Left ventricle myocardium inferior (tissue), 1 donor: Measurements from ENCODE around the gene ARHGAP32. TPM values are rescaled to one million over a fixed set of nuclear protein-coding genes. Genes with fewer than 3 reads are reported as not detected.

Experiments used
- DNase-seq: peaks from one replicate; pipeline ENCODE4 v3.0.0-alpha.2; 2020
- H3K27ac ChIP-seq: fragments of 200-600 bp; replicated peaks from 2 replicates; pipeline ENCODE4 v1.8.0; 2021
- H3K27me3 ChIP-seq: fragments of 200-600 bp; 2 replicates; pipeline ENCODE4 v1.8.0; 2021; ENCODE audit warnings: low read depth
- H3K36me3 ChIP-seq: fragments of 200-600 bp; 2 replicates; pipeline ENCODE4 v1.8.0; 2021
- H3K4me1 ChIP-seq: fragments of 200-600 bp; 2 replicates; pipeline ENCODE4 v1.8.0; 2021
- H3K4me3 ChIP-seq: fragments of 200-600 bp; 2 replicates; pipeline ENCODE4 v1.8.0; 2021; ENCODE audit warnings: mild to moderate bottlenecking, moderate library complexity
- H3K9me3 ChIP-seq: fragments of 200-600 bp; replicated peaks from 2 replicates; pipeline ENCODE4 v1.8.0; 2021
- intact Hi-C: fragments of 100-400 bp; cut with micrococcal nuclease; formaldehyde crosslinking; loops from one replicate; pipeline ENCODE4 v1.11.0; 2022
- total RNA-seq: library from RNA; stranded (reverse); fragmentation: NEBNext Ultra II Directional; extraction: Animal tissue kit (Norgen Biotek cat#: 25700); gene quantifications from one replicate; pipeline ENCODE4 v1.2.1, GENCODE V29; 2021
- TF ChIP-seq, protein P1 (sequence below): fragments of 200-600 bp; IDR thresholded peaks from 2 replicates; pipeline ENCODE4 v1.8.0; 2021; ENCODE audit warnings: antibody characterized with exemption, mild to moderate bottlenecking, borderline replicate concordance
- donor health status: DM: no; HTN: yes; CAD: no; lungs with severe emphysema.

The ARHGAP32 gene
- total RNA-seq, 1 donor from 2014 or later, result 5.3 TPM

DNA sequence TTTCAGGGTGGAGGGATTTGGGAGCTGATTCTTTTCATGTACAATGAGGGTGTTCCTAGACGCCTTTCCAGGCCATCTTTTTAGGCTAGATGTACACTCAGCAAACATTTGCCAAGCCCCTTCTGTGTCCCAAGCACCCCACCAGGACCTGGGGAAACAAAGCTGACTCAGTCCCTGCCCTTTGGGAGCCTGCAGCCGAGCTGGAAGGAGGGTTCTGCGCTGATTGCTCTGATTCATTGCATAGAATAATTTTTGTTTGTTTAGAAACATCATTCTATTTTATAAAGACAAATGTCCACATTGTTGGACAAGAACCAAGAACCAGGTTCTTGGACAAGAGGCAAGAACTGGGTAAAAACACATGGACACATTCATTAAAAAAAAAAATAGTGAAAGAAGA is 266.1 kb downstream of the ARHGAP32 start:
- Histone ChIP-seq H3K4me1 (no peaks in the 10 kb centered on the region), H3K36me3 (no peaks in the 10 kb centered on the region), H3K4me3 (no peak overlapping the region), H3K9me3 (no peaks in the 10 kb centered on the region), H3K27me3 (peaks cover 30% of the 10 kb centered on the region), H3K27ac (no peak overlapping the region)
- intact Hi-C loops, result no loop called here
- no peak for DNase-seq
- TF ChIP-seq, protein P1, sequence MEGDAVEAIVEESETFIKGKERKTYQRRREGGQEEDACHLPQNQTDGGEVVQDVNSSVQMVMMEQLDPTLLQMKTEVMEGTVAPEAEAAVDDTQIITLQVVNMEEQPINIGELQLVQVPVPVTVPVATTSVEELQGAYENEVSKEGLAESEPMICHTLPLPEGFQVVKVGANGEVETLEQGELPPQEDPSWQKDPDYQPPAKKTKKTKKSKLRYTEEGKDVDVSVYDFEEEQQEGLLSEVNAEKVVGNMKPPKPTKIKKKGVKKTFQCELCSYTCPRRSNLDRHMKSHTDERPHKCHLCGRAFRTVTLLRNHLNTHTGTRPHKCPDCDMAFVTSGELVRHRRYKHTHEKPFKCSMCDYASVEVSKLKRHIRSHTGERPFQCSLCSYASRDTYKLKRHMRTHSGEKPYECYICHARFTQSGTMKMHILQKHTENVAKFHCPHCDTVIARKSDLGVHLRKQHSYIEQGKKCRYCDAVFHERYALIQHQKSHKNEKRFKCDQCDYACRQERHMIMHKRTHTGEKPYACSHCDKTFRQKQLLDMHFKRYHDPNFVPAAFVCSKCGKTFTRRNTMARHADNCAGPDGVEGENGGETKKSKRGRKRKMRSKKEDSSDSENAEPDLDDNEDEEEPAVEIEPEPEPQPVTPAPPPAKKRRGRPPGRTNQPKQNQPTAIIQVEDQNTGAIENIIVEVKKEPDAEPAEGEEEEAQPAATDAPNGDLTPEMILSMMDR, result no peak

DNA sequence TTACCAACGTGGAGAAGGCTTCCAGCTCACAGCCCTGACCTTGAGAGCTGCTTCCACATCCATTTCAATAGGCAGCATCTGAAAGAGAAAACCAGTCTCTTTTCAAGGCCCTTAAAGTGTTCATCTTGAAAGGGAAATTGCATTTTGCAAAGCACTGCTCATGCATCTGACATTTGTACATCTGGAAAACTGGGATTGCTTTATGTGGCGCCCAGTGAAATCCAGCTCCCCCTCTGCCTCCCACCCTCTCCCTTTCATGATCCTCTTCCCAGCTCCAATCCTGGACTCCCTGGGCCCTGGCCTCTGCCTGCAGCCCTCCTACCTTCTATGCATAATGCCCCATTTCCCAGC is 266.9 kb downstream of the ARHGAP32 start:
- H3K9me3 ChIP-seq, result no peaks in the 10 kb centered on the region
- H3K27ac ChIP-seq, result no peak overlapping the region
- H3K27me3 ChIP-seq, result peaks cover 26% of the 10 kb centered on the region
- intact Hi-C loops, result no loop called here
- TF ChIP-seq, protein P1, result no peak
- no peak overlapping the region for H3K4me3 ChIP-seq
- H3K4me1 ChIP-seq, result no peaks in the 10 kb centered on the region
- H3K36me3 ChIP-seq, result no peaks in the 10 kb centered on the region
- no peak for DNase-seq

DNA sequence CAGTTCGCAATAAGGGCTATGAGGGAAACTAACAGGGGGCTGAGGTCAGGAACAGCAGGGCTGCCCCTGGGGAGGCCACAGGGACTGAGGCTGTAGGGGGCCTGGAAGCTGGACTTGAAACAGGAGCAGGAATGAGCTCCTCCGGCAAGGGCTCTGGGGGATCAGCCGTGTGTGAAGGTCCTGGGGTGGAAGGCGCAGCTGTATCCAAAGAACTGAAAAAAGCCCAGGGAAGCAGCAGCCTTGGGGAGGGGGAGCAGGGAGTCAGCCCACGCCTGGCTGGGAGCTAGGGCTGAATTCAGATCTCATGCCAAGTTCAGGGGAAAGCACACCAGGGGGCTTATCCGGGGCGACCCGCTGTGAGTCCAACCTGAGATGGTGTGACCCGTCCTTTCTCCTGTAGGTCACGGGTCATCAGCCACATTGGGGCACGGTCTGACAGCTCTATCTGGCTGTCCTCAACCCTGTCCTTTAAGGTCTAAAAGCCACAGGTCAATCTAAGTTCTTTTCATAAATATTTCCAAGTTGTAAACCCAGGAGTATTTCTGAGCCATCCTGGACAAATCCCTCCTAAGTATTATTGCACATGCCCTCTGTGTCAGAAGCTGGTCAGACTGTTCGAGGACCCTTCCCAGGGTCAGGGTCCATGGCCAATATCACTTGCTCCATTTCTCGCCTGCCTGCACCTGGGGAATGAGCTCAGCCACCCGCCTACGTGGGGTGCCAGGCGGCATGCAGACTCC is 267.4 kb downstream of the ARHGAP32 start:
- DNase-seq, result no peak
- no peak overlapping the region for H3K27ac ChIP-seq

DNA sequence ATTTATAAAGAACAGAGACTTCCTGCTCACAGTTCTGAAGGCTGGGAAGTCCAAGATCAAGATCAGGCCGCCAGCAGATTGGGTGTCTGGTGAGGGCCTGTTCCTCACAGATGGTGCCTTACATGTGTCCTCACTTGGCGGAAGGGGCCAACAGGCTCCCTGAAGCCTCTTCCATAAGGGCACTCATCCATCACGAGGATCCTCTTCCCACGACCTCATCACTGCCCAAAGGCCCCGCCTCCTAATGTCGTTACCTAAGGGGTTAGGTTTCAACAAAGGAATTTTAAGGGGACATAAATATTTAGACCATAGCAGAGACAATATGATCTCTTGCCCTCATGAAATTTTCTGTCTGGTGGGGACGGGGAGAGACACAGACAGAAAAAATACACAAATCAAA is 268.0 kb downstream of the ARHGAP32 start:
- peaks cover 20% of the 10 kb centered on the region for H3K27me3 ChIP-seq
- no peaks in the 10 kb centered on the region for H3K4me1 ChIP-seq
- intact Hi-C loops, result no loop called here
- DNase-seq, result no peak
- H3K4me3 ChIP-seq, result no peak overlapping the region
- no peaks in the 10 kb centered on the region for H3K36me3 ChIP-seq
- no peaks in the 10 kb centered on the region for H3K9me3 ChIP-seq
- TF ChIP-seq, protein P1, result no peak
- no peak overlapping the region for H3K27ac ChIP-seq

More for the DNA sequence above, 267.4 kb downstream of the ARHGAP32 start:
- Histone ChIP-seq H3K9me3 (no peaks in the 10 kb centered on the region), H3K4me3 (no peak overlapping the region), H3K4me1 (no peaks in the 10 kb centered on the region), H3K36me3 (no peaks in the 10 kb centered on the region), H3K27me3 (peaks cover 21% of the 10 kb centered on the region)
- intact Hi-C loops, result no loop called here
- TF ChIP-seq, protein P1, result no peak

DNA sequence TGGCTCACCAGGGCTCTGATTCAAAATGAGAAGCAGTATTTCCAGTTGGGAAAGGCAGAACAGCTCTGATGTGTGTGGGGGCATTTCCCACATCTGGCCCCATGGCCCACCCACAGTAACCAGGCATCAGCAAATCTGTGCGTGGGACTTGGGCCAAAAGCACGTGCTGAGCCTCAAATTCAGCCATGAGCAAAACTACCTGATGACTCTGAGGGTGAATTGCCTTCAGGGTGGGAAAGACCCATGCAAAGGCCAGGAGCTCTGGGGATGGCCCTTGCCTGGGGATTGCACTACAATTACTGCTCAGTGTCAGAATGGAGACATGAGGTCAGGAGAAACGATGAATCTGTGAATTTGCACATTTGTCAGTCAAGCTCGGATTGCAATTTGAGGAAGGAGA is 270.3 kb downstream of the ARHGAP32 start:
- H3K36me3 ChIP-seq, result no peaks in the 10 kb centered on the region
- H3K9me3 ChIP-seq, result no peaks in the 10 kb centered on the region
- peaks cover 7% of the 10 kb centered on the region for H3K4me1 ChIP-seq
- H3K27ac ChIP-seq, result no peak overlapping the region
- H3K27me3 ChIP-seq, result peaks cover 17% of the 10 kb centered on the region
- peak; percentile 10 for DNase-seq
- intact Hi-C loops, result no loop called here
- TF ChIP-seq, protein P1, result no peak
- no peak overlapping the region for H3K4me3 ChIP-seq
